ENCODE results near the gene IQCK.

The IQCK gene

DNA sequence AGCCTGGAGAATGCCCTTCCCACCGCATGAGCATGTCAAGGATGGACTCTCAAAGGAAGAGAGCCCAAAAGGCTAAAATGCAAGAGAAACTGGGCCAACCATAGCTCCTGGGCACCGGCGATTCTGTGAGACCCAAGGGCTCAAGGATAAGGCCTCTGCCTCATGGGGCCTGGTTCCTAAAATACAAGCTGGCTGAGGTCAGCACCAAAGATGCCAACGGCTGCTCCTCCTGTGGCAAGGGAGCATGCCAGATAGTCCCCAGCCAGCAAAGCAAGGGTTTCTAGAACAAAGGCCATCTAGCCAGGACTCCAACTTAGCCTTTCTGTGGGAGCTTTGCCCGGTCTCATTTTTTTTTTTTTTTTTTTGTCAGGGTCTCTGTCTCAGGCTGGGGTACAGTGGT, 146.5 kb downstream of the IQCK start:
- no peak for DNase-seq

DNA sequence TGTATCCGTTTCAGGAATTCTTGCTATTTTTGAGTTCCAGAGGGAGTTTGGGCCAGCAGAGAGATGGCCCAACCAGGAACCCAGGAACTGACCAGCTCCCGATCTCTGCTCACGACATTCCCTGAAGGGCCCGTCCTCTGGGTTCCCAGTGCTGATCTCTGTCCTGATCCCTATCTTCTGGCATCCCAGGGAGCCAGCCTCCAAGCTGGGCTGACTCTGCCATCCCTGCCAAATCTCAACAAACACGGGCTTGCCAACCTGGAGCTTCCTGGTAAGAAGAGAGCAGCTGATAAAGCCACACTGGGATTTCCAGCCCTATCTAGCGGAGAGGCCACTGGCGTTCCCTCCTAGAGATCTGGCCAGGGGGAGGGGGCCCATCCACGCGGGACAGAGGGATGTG, 150.3 kb downstream of the IQCK start:
- DNase-seq = no peak

DNA sequence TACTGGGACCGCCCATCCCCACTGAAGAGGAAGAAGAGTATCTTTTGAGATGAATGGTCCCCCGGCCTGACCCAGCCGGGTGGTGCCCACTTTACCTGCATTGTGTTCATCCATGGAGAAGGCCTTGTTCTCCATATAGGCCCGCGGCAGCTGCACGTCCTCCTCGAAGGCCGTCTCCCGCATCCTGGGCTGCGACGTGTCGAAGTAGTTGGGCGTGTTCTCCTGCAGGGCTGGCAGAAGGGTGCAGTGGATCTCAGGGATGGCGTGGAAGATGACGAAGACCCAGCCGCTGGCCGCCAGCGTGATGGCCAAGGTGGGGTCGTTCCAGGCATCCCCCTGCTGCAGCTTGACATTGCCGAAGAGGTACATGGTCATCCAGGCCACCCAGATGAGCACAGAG, 153.7 kb downstream of the IQCK start:
- DNase-seq = no peak

DNA sequence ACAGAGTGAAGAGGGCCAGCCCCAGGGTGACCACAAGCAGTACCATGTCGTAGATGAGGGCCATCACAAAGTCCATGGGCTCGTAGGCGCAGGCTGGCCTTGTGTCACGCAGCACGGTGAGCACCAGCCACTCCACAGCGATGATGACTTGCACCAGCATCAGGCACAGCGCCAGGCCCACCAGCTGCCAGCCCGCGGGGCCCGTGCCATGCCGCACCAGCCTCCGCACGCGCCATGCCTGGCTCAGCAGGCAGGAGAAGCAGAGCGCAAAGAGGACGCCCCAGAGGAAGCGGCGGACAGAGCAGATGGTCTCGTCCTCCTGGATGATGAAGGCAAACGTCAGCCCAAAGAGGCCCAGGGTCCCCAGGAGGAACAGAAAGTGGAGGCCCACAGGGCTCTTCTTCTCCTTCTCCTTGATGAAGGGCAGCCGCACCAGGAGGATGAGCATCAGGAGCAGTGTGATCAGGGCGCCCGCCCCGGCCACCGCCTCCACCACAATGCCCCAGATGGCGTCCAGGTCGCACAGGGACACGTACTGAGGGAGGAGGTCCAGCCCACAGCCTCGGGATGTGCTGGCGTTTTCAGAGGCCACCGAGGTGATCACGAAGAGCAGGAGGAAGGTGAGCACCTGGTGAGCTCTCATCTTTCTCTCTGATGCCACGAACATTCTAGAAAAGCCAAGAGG, 154.2 kb downstream of the IQCK start:
- DNase-seq = no peak

DNA sequence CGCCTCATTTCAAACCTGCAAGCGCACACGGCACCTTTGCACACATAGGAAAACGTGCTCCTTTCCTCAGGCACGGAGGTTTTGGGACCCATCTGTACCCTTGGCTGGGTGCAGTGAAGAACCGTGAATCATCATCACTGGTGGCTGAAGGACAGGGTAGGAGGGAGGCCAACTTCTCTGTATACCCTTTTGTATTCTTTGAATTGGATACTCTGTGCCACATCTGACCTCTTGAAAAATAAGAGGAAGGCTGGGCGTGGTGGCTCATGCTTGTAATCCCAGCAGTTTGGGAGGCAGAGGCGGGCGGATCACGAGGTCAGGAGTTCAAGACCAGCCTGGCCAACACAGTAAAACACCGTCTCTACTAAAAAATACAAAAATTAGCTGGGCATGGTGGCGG, 154.9 kb downstream of the IQCK start:
- no peak for DNase-seq

DNA sequence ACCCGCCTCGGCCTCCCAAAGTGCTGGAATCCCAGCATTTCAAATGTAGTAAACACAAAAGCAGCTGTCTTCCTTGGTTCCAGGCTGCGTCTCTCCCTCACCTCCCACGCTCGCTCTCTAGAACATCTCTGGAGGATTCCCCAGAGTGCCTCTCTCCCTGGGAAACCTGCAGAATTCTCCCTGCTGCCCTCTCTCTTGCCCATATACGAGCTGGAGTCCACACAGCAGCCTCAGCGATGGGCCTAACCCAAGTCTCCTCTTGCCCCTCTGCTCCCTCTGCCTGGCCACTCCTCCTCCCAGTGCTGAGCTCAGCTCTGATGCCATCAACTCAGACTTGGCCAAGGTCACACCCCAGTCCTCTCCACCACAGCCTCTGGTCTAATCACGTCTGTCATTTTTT, 156.0 kb downstream of the IQCK start:
- DNase-seq = no peak

DNA sequence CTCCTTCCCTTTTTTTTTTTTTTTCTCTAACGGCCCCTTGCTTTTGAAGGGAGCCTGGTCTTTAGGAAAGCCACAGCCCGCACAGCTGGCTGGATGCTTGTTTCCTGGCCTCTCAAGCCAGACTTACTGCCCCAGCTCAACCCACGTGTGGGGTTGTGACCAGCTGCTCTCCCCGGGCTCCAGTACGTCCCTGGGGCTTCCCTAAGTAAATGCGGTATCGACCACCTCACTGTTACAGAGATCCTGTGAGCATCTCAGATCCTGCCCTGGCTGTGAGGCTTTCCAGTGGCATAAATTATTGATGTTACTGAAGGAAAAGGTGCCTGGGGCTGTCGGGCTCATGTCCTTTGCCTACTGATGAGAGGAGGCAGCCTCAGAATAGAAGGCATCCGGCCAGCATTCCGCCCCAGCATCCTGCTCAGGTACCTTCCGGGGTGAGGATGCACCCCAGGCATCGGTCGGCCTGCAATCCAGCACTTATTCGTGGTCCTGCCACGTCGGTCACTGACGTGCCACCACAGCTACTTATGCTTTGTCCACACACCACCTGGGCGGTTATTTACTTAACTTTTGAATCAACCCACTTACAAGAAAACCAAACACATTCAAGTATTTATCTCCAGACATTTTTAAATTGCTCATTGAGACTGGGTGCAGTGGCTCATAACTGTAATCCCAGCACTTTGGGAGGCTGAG, 156.9 kb downstream of the IQCK start:
- DNase-seq = no peak

DNA sequence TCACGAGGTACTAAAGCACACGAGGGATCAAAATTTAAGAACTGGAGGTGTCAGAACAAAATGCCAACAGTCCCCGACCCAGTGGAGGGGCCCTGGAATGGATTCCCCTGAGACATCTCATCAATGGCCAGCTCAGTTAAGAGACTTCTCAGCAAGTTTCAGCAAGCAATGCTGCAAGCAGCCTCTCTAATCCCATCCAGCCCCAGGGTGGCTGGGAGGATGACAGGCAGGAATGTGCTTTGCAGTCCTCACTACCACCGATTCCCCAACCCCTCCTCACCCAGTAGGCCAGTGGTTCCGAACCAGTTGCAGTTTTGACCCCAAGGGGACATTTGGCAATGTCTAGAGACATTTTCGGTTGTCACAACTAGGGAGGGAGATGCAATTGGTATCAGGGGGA, 157.8 kb downstream of the IQCK start:
- DNase-seq = no peak

DNA sequence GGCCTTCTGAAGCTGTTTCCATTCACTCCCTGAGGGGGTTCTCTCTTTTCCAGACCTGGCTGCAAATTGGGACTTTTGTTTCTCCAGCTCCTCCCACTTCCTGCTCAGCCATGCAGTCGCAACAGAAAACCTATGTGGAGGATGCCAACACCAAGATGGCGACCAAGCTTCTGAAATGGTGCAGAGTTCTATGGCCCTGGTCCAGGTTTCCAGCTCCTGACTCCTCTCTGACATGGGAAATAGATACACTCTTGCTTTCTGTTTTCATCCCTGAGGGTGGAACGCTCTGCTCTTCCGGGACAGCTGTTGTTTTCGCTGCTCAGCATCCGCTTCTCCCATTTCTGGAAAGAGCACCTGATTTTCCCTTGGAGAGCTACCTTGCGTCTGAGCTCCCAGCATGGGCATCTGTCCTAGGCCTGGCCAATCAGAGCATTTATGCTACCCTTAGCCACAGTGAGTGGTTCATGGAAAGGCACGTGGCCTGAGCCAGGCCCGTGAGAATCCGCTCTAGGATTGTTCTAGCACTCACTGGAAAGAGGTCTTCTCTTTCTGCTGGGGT, 158.5 kb downstream of the IQCK start:
- DNase-seq = no peak

DNA sequence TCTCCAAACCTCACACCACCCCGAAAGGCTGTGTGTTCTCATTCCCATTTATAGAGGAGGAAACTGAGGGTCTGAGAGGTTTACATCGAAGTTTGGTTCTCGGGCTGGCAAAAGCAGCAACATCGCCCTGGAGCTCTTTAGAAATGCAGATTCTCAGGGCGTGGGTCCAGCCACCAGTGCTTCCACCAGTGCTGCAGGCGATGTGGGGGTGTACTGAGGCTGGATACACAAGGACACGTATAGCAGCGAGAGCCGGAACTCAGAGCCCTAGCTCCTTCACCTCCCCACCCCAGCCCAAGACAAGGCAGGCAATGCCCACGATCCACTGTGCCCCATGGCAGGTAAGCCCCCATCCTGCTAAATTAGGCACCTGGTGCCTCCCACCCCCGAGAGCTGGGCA, 160.7 kb downstream of the IQCK start:
- no peak for DNase-seq

DNA sequence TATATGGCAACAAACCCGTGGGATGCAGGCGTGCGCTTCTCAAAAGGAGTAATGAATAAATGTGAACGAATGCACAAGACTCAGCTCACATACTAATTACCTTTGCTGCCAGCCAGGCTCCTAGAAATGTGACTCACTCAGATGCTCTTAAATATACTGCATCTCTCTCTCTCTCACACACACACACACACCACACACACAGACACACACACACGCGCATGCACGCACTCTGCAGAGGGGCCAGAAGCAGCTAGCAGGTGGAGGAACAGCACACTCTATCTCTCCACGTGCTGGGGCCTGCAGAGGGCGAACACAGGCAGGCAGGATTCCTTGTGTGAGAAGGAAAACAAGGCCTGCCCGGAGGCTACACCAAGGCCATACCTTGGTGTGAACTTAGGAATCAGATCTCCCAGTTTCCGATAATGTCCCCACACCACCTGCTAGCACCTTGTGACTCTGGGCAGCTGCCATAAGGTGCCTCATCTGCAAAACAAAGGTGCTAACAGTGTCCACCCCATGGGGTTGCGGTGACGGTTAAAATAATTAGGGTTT, 161.2 kb downstream of the IQCK start:
- DNase-seq = peak; percentile 52

DNA sequence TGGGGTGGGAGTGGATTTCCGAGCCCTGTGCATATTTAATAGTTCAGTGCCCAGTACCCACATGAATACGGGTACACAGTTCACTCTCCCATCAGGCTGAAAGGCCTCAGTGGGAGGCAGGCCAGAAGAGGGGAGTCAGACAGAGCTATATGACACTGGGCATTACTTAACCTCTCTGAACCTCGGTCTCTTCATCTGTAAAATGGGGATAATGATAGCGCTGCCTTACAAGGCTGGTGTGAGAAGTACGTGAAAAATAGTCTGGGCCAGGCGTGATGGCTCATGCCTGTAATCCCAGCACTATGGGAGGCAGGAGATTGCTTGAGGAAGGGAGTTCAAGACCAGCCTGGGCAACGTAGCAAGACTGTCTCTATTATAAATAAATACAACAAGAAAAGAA, 163.0 kb downstream of the IQCK start:
- no peak for DNase-seq

DNA sequence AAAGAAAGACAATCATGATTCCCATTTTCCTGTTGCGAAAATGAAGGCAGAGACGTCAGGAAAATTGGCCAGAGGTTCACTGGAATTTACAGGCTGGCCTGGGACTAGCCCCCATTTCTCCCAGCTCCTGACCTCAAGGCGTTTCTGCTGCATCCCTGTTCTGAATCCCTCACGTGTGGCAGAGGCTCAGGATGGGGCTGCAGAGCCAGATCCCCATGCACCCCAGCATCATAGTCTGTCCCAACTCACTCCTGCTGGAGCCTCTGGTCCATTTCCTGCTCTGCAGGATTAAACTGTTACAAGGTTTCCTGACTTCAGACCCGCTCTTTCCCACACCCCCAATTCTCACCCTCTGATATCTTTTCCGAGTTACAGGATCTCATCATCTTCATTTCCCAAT, 163.7 kb downstream of the IQCK start:
- no peak for DNase-seq

DNA sequence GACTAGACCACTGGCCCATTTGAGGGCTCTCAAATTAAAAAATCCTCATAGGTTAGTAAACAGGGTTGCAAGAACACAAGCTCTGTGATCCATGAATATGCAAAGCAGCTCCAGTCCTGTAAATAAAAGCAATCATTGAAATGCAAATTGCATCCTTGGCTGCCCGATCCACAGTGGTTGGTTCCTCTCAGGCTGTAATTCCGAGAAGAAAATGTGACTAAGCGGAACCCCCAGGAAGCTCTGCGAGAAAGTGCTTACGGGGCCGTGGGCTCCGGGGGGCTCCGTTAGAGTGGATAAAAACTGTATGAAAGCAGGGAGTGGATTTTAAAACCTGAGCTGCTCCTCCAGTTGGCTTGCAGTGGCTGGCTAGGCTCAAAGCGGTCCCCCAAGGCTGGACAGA, 164.1 kb downstream of the IQCK start:
- DNase-seq = no peak

DNA sequence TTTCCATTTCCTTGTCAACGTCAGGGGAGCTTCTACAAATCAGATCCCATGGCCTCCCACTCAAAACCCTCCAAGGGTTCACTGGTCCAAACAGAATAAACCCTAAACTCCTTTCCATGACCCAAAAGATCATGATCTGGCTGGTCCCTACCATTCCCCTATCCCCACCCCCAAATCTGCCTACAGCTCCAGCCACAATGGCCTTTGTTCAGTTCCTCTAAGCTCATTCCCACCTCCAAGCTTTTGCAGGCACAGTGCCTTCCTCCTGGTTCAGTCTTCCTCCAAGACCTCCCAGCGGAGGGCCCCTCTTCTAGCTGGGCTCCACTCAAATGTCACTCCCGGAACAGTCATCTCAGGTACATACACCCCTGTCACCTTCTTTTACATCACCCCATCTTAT, 164.6 kb downstream of the IQCK start:
- no peak for DNase-seq

DNA sequence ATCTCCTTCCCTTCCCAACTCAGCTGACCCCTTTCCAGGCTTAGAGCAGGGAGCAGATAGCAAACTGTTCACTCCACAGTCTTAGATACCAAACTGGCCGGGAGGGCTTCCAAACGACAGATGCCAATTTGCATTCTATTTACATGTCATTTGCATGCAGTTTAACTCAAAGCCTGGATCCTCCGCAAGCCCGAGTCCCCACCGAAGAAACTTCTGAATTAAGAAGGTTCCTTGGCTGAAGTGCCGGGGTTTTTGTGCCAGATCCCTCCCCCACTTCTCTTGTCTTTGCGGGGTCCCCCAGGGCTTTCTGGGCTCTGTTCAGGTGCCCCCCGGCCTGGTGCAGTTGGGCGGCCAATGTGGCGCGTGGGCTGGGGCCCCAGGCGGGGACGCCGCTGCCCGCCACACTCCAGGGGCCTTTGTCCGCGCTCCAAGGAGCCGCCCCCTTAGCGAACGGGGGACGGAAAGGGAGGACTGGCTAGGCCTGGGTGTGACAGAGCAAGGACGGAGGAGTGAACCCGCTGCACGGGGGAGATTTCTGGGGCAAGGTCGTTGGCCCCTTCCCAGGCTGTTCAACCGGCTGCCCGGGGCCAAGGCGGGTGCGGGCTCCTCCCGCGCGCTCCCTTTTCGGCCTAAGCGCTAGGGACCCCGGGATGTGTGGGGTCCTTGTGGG, 165.4 kb downstream of the IQCK start:
- peak; percentile 2 for DNase-seq

DNA sequence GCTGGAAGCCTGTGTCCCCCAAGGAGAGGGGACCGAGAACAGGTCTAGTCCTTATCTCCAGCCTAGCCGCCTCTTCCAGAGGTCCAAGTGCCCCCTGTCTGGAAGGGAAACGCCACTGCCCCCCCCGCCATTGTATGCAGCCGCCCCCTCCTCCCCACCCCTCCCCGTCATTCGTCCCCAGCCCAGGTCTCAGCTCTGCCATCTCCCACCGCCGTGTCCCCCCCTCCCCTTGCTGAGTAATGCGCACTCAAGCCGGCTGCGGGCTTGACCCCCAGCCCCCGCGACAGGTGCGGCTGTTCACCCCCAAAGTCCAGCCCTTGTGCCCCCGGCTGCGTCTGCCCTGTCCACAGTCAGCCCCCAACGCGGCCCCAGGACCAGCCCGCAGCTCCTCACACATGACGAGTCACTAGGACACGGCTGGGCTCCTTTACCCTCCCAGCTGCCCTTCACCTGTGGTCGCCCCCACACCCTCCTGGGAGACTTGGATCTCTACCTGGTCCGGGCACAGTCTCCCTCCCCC, 166.0 kb downstream of the IQCK start:
- no peak for DNase-seq

DNA sequence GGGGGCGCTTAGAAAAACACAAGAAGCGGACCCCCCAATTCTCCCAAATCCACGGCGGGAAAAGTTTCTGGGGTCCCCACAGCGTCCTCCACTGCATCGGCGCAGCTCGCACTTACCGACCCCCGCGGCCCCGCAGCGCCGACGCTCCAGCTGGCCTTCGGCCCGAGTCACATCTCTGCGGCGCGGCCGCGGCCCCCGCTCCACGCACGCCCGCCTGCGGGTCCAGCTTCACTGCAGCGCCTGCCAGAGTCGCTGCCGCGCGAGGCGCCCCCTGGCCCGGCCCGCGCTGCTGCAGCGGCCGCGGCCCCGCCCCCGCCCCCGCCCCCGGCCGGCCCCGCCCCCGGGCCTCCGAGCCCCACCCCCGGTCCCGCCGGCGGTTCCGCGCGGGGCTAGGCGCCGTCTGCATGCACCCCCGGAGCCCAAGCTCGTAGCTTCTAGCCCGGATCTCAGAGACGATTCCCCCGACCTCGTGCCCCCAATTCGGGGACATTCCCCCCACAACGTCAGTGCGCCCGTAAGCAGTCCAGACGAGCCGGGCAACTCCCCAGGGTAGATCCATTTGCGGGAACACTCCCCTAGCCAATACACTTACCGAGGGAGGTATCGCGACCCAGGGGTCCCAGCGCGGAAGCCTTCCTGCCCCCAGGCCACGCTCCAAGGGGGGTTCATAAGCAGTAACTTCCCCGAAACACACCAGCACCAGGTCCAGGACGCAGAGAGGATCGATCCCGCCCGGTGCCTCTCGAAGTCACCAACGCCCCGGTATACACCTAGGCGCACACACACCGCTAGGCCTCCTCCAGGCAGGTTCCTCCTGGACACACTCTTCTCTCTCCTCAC, 166.8 kb downstream of the IQCK start, which contains the start of gene GPRC5B:
TSS of gene GPRC5B (minus strand) at position 238 of the 840 bp plus-strand sequence. CDS start 12,003 bp downstream, outside the sequence.
- DNase-seq = no peak

DNA sequence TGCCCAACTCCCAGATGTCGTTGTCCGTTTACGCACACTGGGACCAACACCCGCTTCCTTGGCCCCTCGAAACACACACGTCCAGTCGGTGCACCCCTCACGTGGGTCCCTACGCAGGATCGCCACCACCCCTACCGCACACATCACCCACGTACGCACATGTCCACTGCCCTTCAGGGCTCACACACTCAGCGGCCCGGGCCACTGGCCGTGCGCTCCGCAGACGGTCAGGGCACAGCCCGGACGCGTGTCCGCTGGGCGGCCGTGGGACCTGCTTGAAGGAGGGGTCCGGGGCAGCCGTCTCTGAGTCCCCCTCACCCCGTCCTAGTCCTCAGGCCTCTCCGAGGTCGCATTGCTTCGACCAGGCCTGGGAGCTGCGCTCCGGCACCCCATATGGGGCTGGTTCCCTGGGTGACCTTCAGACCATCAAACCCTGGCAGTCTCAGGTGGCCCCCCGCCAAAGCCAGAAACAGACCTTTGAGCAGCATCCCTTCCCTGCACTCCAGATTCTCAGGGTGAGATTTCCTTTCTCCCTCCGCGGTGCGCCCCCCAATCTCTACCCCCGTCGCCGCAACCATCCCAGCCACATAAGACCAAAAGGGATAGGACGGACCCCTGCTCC, 167.5 kb downstream of the IQCK start:
- DNase-seq = no peak

DNA sequence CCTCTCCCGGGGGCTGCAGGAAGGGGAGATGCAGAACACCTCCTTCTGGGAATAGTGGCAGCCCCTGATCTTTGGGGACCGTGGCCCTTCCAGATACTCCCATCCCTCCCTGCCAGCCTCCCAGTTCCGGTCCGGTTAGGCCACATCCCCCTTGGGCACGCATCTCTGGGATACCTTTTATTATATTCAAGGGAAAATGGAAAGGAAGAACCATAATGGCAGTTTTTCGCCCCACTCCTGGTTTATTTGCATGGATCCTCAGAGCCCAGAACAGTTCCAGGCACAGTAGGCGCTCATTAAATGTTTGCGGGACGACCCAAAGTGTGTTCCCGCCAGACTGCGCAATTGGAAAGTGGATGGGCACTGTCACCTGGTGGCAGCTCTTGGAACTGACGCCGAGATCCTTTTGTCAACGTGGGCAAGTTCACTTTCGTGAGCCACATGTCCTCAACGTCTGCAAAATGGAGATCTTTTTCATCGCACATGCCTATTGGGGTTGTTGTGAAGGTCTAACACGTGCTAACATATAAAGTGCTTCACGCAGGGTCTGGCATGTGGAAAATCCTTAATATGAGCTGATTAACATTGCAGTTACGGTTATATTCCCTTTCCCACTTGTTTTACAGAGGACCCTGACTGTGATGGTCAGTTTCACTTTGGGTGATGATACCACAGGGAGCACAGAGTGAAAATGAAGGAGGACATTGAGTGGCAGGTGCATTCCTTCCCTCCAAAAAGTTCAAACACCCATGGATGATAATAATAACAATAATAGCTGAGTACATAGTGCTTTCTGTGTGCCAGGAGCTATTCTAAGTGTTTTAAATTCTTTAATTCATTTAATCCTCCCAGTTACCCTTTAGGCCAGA, 168.2 kb downstream of the IQCK start:
- DNase-seq = peak; percentile 48

DNA sequence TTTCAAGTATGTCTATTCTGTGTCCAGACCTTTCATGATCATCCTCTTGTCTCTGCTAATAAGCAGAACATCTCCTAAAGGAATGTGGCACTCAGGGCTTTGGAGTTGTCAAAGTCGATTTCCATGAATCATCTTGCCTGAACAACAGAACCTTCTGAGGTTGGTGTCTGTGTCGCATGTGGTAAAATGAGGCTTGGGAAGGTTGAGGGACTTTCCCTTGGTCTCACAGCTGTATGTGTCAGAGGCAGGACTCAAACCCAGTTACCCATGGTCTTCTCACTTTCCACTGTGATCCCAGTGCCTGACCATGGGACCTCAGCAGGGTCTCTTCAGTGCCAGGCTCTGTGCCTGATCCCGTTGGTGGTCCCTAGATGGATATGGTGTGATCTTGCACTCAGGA, 170.8 kb downstream of the IQCK start:
- DNase-seq = no peak
